ENCODE results near the gene CBS.

DNA sequence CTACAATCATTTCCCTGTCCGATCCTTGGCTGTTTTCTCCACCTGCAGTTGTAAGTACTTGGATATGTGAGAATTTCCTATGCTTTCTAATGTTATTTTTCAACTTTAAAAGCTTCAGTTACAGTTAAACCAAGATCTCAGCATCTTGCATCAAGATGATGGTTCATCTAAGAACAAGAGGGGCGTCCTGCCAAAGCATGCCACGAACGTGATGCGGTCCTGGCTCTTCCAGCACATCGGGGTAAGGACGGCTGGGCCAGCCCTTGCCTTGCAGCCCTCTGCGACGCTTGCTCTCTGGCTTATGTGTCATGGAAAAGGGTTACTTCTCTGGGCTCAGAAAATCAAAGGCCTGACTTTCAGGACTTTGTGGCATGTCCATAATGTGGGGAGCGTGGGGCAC is 54.4 kb downstream of the CBS start:
- TF ChIP-seq, protein P1, sequence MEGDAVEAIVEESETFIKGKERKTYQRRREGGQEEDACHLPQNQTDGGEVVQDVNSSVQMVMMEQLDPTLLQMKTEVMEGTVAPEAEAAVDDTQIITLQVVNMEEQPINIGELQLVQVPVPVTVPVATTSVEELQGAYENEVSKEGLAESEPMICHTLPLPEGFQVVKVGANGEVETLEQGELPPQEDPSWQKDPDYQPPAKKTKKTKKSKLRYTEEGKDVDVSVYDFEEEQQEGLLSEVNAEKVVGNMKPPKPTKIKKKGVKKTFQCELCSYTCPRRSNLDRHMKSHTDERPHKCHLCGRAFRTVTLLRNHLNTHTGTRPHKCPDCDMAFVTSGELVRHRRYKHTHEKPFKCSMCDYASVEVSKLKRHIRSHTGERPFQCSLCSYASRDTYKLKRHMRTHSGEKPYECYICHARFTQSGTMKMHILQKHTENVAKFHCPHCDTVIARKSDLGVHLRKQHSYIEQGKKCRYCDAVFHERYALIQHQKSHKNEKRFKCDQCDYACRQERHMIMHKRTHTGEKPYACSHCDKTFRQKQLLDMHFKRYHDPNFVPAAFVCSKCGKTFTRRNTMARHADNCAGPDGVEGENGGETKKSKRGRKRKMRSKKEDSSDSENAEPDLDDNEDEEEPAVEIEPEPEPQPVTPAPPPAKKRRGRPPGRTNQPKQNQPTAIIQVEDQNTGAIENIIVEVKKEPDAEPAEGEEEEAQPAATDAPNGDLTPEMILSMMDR (IDR thresholded peaks at IDR 0.05): no peak
- no peak for TF ChIP-seq EZH2 (IDR thresholded peaks at IDR 0.05)
- no peak for TF ChIP-seq EZH2phosphoT487 (IDR thresholded peaks at IDR 0.05)

All from neural progenitor cell (in vitro differentiated cells).